Measurements from ENCODE around the gene INPP5A.

DNA sequence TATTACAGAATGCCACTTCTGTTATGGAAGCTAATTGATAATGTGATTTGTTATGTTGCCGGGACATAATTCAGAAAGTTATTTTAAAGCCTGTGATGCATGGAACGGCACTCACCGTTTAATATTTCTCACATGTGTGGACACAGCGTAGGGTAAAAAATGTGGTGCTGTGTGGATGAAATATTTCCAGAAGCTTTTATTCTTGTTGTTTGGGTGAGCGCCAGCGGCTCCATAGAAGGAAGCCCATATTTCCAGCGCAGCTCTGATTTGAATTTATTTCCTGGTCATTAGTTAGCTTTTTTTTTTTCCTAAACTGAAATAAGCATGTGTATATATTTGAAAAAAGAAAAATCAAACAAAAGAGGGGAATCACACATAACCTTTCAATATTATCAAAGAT is 268.5 kb downstream of the INPP5A start:
- TF ChIP-seq, protein P1, sequence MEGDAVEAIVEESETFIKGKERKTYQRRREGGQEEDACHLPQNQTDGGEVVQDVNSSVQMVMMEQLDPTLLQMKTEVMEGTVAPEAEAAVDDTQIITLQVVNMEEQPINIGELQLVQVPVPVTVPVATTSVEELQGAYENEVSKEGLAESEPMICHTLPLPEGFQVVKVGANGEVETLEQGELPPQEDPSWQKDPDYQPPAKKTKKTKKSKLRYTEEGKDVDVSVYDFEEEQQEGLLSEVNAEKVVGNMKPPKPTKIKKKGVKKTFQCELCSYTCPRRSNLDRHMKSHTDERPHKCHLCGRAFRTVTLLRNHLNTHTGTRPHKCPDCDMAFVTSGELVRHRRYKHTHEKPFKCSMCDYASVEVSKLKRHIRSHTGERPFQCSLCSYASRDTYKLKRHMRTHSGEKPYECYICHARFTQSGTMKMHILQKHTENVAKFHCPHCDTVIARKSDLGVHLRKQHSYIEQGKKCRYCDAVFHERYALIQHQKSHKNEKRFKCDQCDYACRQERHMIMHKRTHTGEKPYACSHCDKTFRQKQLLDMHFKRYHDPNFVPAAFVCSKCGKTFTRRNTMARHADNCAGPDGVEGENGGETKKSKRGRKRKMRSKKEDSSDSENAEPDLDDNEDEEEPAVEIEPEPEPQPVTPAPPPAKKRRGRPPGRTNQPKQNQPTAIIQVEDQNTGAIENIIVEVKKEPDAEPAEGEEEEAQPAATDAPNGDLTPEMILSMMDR (IDR thresholded peaks at IDR 0.05; ENCODE audit: poor library complexity), result no peak
- no peak for TF ChIP-seq EZH2 (IDR thresholded peaks at IDR 0.05; ENCODE audit: borderline replicate concordance)
- no peak for TF ChIP-seq EZH2phosphoT487 (IDR thresholded peaks at IDR 0.05; ENCODE audit: low read depth, severe bottlenecking, unreplicated experiment)
